Measurements from ENCODE around the gene DLGAP1.

GRCh38 chr18:4077721-4078120 lies 377.4 kb downstream of the DLGAP1 start:
- TF ChIP-seq RARB (CRISPR knock-in tag; IDR thresholded peaks at IDR 0.05) (no peak), ESRRG (CRISPR knock-in tag; IDR thresholded peaks at IDR 0.05) (no peak), PATZ1 (CRISPR knock-in tag; IDR thresholded peaks at IDR 0.05; ENCODE audit: borderline replicate concordance) (no peak), GLIS3 (CRISPR knock-in tag; IDR thresholded peaks at IDR 0.05) (no peak), ZFP3 (CRISPR knock-in tag; IDR thresholded peaks at IDR 0.05) (no peak), ZNF565 (CRISPR knock-in tag; conservative IDR thresholded peaks at IDR 0.05; ENCODE audit: low read depth) (no peak), SNAI2 (CRISPR knock-in tag; IDR thresholded peaks at IDR 0.05) (no peak), ARNTL (CRISPR knock-in tag; IDR thresholded peaks at IDR 0.05; ENCODE audit: borderline replicate concordance, low read depth) (no peak), TCF4 (CRISPR knock-in tag; IDR thresholded peaks at IDR 0.05; ENCODE audit: borderline replicate concordance) (no peak), ZFP30 (CRISPR knock-in tag; IDR thresholded peaks at IDR 0.05) (no peak), BACH2 (CRISPR knock-in tag; IDR thresholded peaks at IDR 0.05; ENCODE audit: borderline replicate concordance) (no peak), ZNF70 (CRISPR knock-in tag; IDR thresholded peaks at IDR 0.05) (no peak)
- TF ChIP-seq, protein P1, sequence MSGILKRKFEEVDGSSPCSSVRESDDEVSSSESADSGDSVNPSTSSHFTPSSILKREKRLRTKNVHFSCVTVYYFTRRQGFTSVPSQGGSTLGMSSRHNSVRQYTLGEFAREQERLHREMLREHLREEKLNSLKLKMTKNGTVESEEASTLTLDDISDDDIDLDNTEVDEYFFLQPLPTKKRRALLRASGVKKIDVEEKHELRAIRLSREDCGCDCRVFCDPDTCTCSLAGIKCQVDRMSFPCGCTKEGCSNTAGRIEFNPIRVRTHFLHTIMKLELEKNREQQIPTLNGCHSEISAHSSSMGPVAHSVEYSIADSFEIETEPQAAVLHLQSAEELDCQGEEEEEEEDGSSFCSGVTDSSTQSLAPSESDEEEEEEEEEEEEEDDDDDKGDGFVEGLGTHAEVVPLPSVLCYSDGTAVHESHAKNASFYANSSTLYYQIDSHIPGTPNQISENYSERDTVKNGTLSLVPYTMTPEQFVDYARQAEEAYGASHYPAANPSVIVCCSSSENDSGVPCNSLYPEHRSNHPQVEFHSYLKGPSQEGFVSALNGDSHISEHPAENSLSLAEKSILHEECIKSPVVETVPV (CRISPR knock-in tag; IDR thresholded peaks at IDR 0.05): no peak

Measured in SK-N-SH treated with all-trans-retinoic acid at 6 μM for 48 hours (cell line).